Stimulated activated CD8-positive, alpha-beta memory T cell treated with anti-CD3 and anti-CD28 coated beads, Interleukin-2, amount 100 ng/mL, for 48 hours (primary cell): ENCODE measurements around the gene AOPEP.

ENCODE experiments used
- DNase-seq, 2 donors: peaks; one replicate each; pipeline ENCODE4 v3.0.0-alpha.2; 2020; ENCODE audit warnings: low read depth in 2 of 2

AOPEP gene

DNA sequence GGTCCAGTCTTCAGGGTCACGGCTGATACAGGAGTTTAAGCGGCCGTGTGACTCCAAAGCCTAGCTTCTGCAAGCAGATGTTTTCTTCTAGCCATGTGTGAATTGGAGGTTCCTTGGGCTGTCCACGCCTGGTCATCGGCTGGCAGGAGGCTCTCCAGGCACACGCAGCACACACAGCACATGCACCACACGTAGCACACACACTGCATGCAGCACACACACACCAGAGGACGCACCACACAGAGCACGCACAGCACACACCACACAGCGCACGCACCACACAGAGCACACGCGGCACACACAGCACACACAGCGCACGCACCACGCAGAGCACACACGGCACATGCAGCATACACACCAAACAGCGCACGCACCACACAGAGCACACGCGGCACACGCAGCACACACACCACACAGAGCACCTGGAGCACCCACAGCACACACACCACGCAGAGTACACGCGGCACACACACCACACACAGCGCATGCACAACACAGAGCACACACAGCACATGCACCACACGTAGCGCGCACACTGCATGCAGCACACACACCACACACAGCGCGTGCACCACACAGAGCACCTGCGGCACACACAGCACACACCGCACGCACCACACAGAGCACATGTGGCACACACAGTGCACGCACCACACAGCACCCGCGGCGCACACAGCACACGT lies 356.7 kb downstream of the AOPEP start:
- no peak for DNase-seq

DNA sequence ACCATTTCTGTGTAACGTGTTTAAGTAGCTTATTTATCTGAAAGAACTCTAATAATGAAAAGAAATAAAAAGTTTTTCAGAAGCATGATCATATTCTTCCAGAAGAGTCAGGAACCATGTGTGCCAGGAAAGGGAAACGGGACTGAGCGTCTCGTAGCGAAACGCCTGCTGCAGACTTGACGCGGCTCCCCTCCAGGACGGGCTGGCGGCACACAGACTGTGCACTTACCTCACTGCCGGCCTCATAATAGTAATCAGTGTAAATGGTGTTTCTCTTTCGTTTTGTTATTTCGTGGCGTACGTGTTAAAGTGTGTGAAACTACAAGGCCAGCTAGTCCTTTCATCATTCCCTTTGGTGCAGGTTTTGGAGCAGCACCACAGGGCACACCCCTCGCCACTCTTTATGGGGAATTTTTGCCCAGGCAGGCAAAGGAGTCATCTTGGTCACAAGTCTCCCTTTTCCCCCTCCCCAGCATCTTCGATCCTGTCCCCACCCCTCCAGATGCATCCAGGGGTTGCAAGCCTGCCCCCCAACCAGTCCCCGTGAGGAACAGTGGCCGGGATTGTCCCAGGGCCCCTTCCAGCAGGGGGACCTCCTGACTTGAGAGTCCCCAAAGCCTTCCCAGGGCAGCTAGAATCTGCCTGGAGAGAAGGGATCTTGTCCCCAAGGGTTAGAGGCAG lies 357.9 kb downstream of the AOPEP start:
- no peak for DNase-seq

DNA sequence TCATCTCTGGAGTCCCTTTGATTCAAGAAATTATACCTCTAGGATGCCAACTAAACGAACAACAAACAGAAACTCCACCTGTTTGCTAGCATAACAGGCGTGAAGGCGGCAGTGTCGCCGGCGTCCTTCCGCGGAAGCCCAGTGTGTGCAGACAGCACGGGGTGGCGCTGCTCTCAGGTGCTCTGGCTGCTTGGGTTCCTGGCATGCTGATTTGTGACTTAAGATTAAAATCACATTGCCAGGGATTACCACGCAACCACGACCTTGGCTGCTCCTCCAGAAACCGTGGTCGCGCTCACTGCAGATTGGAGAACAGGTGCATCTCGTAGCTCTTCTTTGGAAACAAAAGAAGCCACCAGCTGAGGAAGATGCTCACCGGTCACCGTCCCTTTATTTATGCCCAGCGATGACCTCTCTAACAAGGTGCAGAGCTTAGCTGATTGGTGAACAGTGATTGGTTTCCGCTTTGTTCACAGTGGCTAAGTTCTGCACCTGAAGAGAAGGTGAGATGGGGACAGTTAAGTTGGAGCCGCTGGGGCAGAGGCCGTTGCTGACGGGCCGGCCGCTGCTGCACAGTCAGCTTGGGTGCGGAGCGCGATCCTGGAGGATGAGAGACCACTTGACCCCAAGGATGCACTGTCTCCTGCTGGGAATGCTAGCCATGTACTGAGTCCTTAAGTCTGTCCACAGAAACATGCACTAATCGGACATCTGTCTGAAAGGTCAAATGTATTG lies 358.7 kb downstream of the AOPEP start:
- no peak for DNase-seq

DNA sequence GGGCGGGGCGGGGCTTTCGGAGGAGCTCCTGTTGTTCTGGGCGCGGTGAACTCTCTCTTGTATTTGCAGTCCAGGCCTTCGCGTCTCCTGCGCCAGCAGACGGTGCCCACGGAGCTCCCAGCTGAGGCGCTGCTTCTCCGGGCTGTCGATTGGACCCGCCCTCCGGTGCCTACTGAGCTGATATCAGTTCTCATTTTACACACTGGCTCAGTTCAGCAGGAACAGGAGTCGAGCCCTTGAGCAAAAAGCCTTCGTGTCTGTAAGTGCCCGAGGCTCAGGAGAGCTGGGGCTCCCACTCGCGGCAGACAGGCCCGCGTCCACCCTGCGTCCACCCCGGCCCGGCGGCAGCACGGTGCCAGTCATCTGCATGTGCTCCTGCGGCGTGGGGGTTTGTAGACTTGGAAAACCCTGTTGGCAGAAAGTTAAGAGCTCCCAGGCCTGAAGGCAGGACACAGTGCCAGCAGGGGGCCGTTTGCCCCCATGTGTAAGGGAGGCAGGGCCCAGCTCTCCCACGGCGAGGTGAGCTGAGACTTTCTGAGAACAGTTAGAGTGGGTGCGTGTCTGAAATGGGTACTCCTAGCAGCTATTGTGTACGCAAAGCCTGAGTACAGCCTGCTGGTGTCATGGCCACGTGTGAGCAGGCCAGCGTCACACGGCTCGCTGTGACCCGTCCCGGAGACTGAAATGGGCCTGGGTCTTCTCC lies 359.5 kb downstream of the AOPEP start:
- no peak for DNase-seq

- no peak for DNase-seq
Measured at GRCh38 chr9:95086564-95086955, 360.1 kb downstream of the AOPEP start.

GRCh38 chr9:95087659-95088242 lies 361.3 kb downstream of the AOPEP start:
- DNase-seq = no peak

DNA sequence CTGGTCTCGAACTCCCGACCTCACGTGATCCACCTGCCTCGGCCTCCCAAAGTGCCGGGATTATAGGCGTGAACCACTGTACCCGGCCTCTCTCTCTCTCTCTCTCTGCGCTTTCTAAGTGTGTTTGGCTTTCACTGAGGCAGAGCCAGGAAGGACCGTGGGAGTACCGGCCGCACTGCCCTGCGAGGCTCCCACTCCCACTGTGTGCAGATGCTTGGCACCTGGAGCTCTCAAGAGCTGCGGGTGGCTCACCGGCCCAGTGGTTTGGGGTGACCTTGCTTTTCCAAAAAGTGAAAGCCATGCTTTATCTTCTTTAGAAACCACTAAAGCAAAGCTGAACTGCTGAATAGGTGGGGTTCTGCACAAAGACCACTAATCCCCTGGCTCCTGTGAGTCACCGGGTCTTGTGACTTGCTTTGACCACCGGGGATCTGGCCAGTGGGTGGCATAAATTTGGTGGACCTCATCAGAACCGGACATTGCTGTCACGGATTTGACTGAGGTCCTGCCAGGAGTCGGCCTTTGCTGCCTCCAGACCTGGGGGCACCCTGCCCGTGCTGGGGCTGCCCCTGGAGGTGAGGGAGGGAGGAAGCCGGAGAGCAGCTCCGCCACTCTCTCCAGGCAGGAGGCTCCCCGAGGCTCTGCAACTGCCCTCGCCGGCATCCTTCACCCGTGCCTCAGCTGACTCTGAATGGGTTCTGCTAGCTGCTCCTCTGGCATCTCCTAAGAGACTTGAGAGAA lies 362.1 kb downstream of the AOPEP start:
- no peak for DNase-seq

DNA sequence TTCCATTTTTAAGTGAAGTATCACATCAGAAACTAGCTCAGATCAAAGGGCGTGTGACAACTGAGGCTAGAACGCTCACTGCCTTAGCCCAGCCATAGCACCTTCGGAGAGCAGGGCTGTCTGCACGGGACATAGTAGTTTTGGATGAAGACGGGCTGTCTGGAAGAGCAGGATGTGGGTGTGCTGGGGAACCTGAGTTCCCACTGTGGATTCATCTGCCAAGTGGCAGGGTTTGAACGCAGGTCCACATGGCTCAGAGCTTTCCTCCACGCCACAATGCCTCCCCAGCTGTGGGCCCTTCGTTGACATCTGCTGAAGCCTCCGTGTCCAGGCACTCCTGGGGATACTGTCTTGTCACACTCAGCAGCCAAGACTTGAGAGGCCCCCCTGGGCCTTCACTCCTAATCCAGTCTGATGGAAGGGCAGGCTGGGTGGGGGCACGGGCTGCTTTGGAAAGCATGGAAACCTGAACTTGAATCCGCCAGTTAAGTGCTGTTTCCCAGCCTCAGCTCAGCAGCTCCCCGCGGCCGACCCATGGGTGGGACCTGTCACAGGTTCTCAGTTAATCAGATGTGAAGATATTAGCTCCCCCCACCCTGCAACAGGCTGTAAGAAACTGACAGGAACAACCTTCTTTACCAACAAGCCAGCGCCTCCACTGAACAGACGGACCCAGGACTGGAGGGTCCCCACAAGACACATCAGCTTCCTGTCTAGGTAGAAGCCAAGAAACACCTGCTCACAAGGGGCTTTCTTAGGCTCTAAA lies 362.9 kb downstream of the AOPEP start:
- no peak for DNase-seq

GRCh38 chr9:95090023-95090791 lies 363.7 kb downstream of the AOPEP start:
- no peak for DNase-seq

DNA sequence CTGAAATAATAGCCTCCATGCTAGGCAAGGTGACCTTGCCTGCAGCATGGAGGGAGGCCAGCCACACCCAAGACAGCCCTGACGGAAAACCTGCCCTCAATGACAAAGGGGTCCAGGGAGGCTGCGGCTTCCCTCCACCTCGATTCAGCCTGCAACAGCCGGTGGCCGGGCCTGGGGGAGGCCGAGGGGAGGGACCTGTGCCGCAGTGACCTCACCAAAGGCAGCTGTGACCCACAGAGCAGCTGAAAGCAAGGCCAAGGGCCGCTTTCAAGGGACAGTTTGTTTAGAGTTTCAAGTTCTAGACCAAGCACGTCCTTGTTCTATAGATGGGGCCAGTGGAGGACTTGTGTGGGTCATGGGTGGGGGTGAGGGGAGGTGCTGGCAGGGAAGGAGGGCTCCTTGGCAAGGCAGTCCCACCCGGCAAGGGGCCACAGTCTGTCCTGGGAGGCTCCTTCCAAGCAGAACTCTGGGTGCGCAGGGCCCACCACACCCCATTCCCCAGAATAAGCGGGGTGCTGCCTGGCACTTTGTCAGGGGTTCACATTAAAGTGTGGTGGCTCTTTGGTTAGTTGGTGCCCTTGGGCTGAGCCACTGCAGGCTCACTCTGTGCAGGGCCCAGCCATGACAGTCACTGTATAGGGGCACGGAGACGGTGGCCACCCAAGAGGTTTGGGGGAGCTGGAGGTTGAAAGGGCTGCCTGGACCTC lies 364.5 kb downstream of the AOPEP start:
- DNase-seq = no peak

DNA sequence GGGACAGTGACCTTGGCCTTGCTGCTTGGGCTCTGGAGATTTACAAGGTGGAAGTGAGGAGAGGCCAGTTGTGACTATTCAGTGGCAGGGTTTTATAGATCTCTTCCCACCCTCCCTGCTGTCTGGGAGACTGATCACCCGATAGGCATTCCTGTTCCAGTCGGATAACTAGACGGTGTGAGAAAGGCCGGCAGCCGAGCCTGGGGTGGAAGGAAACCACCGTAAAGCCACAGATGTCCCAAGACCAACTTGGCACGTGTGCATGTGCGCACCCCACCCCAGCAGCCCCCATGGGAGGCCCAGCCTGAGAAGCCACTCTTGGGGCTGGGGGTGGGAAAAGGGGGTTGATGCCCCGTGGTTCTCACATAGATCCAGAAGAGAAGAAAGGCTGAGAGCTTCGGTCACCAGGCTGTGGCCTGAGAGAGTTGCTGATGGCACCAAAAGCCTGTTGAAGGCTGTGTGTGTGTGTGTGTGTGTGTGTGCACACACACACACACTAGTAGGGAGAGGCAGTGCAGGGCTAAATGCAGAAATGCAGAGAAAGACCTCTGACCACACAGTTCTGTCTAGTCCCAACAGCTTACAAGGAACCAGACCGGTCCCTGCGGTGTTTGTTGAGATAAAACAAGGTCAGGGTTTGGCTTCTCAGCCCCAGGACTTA lies 365.2 kb downstream of the AOPEP start:
- DNase-seq = no peak

DNA sequence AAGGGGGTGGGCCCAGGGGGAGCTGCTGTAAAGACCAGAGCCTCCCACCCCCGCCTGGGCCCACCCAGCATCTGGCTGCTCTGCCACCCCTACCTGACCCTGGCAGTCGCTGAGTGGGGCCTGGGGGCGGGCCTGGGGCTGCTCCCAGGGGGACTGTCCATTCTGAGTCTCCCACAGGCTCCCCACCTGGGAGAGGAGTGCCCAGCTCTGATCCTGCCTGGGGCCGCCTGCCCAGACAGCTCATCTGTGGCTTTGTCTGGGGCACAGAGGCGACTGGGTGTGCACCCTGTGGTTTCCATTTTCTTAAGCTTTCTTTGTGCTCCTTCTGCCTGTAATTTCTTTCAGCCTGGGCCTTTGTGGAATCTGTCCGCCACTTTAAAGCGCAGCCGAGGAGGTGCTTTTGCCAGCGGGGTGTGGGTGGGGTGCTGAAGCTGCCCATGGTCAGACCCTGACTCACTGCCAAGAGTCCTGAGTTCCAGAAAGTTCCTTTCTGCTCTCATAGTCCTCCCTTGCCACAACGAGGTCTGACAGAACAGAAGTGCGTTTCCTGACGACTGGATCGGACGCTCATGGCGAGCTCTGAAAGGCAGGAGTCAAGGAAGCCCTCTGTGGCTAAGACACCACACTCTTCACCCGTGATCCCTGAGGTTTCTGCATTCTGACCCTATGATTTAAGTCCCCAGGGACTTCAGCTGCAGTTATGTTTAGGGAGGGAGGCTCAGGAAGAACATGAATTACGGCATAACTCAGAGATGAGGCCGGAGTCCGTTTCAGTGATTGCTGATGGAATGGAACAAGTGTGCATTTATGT lies 366.0 kb downstream of the AOPEP start:
- DNase-seq = no peak

- no peak for DNase-seq
Measured at GRCh38 chr9:95093586-95093985, 367.1 kb downstream of the AOPEP start.

- no peak for DNase-seq
Measured at GRCh38 chr9:95094002-95094401, 367.5 kb downstream of the AOPEP start.

GRCh38 chr9:95095641-95096355 lies 369.3 kb downstream of the AOPEP start:
- no peak for DNase-seq

DNA sequence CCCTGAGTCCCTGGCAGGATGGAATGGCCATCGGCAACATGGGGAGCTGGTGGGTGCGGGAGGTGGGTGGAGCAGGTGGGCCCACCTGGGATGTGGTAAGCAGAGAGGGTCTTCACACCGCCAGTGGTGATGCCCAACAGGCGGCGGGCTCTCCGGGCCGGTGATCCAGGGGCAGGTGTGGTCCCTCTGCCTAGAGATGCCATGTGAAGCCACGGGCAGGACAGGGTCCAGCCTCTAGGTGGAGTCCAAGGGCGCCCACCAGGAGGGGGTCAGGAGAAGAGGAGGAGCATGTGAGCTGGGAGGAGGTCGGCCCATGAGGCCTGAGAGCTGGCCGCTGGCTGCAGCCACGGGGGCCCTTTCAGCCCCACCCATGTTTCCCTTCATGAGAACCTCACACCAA lies 369.9 kb downstream of the AOPEP start:
- DNase-seq = no peak

DNA sequence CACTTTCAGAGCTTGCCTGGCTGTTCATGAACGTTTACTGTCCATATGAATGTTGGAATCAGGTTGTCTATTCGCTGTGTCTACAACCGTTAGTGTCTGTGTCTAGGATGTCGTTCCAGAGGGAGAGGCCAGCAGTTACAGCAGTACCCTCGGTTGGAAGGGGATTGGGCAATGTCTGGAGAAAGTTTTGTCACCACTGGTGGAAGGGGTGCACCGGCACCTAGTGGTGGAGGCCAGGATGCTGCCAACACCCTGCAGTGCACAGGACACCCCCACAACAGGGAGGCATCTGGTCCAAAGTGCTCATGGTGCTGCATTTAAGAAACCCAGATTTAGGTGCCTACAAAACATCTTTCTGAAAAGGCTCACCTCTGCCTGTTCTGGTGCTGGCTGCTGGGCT lies 370.3 kb downstream of the AOPEP start:
- no peak for DNase-seq
